ENCODE results near the gene TNNT3. TPM values are rescaled to one million over a fixed set of nuclear protein-coding genes. Genes with fewer than 3 reads are reported as not detected.

Gene TNNT3
- total RNA-seq, 4 donors from 2014 or later, result 4.4 to 8.6 (median 6.1) TPM

GRCh38 chr11:1928891-1929541 lies 9.5 kb downstream of the TNNT3 start:
- Histone ChIP-seq H3K27me3 (no peaks in the 10 kb centered on the region), H3K27ac (peak overlapping the region in 2 of 4 donors; percentile 66 to 76), H3K4me3 (no peak overlapping the region), H3K9me3 (no peaks in the 10 kb centered on the region), H3K36me3 (no peaks in the 10 kb centered on the region), H3K4me1 (peaks cover 0 to 57% (median 3%) of the 10 kb centered on the region in 4 donors)
- TF ChIP-seq EP300 (IDR thresholded peaks at IDR 0.05) (no peak), CTCF (IDR thresholded peaks at IDR 0.05) (no peak), POLR2A (IDR thresholded peaks at IDR 0.05) (no peak)
- no peak for DNase-seq (ENCODE audit: low spot score in 2 of 2)
- WGBS, 2 donors, result 87 to 91% methylated on average over 33 to 35 of the region's 35 CpGs

- H3K27ac ChIP-seq, result peak overlapping the region in 2 of 4 donors; percentile 66 to 68
- no peak for DNase-seq (ENCODE audit: low spot score in 2 of 2)
- H3K9me3 ChIP-seq, result no peaks in the 10 kb centered on the region
- H3K27me3 ChIP-seq, result no peaks in the 10 kb centered on the region
- no peak for TF ChIP-seq CTCF (IDR thresholded peaks at IDR 0.05)
- TF ChIP-seq POLR2A (IDR thresholded peaks at IDR 0.05), result no peak
- no peak for TF ChIP-seq EP300 (IDR thresholded peaks at IDR 0.05)
- H3K36me3 ChIP-seq, result no peaks in the 10 kb centered on the region
- WGBS, 2 donors, result 84 to 86% methylated on average over 25 of the region's 25 CpGs
- H3K4me3 ChIP-seq, result no peak overlapping the region
- peaks cover 0 to 51% (median 3%) of the 10 kb centered on the region in 4 donors for H3K4me1 ChIP-seq
Measured at GRCh38 chr11:1929621-1930461, 10.3 kb downstream of the TNNT3 start.

- no peaks in the 10 kb centered on the region for H3K9me3 ChIP-seq
- H3K27ac ChIP-seq, result peak overlapping the region in 2 of 4 donors; percentile 66 to 68
- H3K4me1 ChIP-seq, result peaks cover 0 to 51% (median 3%) of the 10 kb centered on the region in 4 donors
- H3K27me3 ChIP-seq, result no peaks in the 10 kb centered on the region
- H3K36me3 ChIP-seq, result no peaks in the 10 kb centered on the region
- WGBS, 2 donors, result 73 to 77% methylated on average over 9 of the region's 9 CpGs
- TF ChIP-seq CTCF (IDR thresholded peaks at IDR 0.05) (no peak), EP300 (IDR thresholded peaks at IDR 0.05) (no peak), POLR2A (IDR thresholded peaks at IDR 0.05) (no peak)
- H3K4me3 ChIP-seq, result no peak overlapping the region
- no peak for DNase-seq (ENCODE audit: low spot score in 2 of 2)
Measured at GRCh38 chr11:1930462-1930830, 10.9 kb downstream of the TNNT3 start.

GRCh38 chr11:1931341-1932104 lies 12.0 kb downstream of the TNNT3 start:
- peak overlapping the region in 2 of 4 donors; percentile 66 to 68 for H3K27ac ChIP-seq
- no peak for DNase-seq (ENCODE audit: low spot score in 2 of 2)
- H3K4me3 ChIP-seq, result no peak overlapping the region
- no peaks in the 10 kb centered on the region for H3K27me3 ChIP-seq
- TF ChIP-seq EP300 (IDR thresholded peaks at IDR 0.05) (peak in 1 of 2 donors; percentile 57), POLR2A (IDR thresholded peaks at IDR 0.05) (no peak)
- H3K9me3 ChIP-seq, result no peaks in the 10 kb centered on the region
- H3K4me1 ChIP-seq, result peaks cover 0 to 48% (median 3%) of the 10 kb centered on the region in 4 donors
- H3K36me3 ChIP-seq, result no peaks in the 10 kb centered on the region
- WGBS, 2 donors, result 37 to 43% methylated on average over 18 of the region's 18 CpGs

- peak overlapping the region in 2 of 4 donors; percentile 66 to 68 for H3K27ac ChIP-seq
- TF ChIP-seq EP300 (IDR thresholded peaks at IDR 0.05), result no peak
- TF ChIP-seq POLR2A (IDR thresholded peaks at IDR 0.05), result no peak
- no peak for TF ChIP-seq CTCF (IDR thresholded peaks at IDR 0.05)
- no peak overlapping the region for H3K4me3 ChIP-seq
- 63 to 65% methylated on average over 11 of the region's 11 CpGs for WGBS, 2 donors
- no peaks in the 10 kb centered on the region for H3K27me3 ChIP-seq
- H3K9me3 ChIP-seq, result no peaks in the 10 kb centered on the region
- no peaks in the 10 kb centered on the region for H3K36me3 ChIP-seq
- H3K4me1 ChIP-seq, result peaks cover 0 to 42% (median 3%) of the 10 kb centered on the region in 4 donors
- no peak for DNase-seq (ENCODE audit: low spot score in 2 of 2)
Measured at GRCh38 chr11:1932105-1932480, 12.6 kb downstream of the TNNT3 start.
